ENCODE measurements around the gene MVB12B. TPM values are rescaled to one million over a fixed set of nuclear protein-coding genes. Genes with fewer than 3 reads are reported as not detected.

MVB12B gene
- total and polyA plus RNA-seq, 2 of the 8 experiments (the other 6 are each of a cell fraction or from before 2014, with no cell fraction given), result 2.6 to 5.0 TPM

- H3K27me3 ChIP-seq (replicated peaks in 1 of 4; ENCODE audit: control insufficient read depth in 3 of 4, extremely low read depth in 1 of 4, insufficient read depth in 3 of 4, low read length in 3 of 4), result no peaks in the 10 kb centered on the region; a peak in 3 of 7 replicates
- peaks cover 0 to 7% (median 2%) of the 10 kb centered on the region in 4 experiments; a peak in 4 of 7 replicates for H3K4me1 ChIP-seq (replicated peaks in 1 of 4; ENCODE audit: control insufficient read depth in 3 of 4, insufficient read depth in 4 of 4, low read length in 3 of 4)
These were observed 179.2 kb downstream of the MVB12B start for GRCh38 chr9:126505697-126506346.

More at GRCh38 chr9:126505697-126506346, 179.2 kb downstream of the MVB12B start:
- Histone ChIP-seq H2BK12ac (ENCODE audit: low read depth, low read length) (no peak overlapping the region), H2BK15ac (ENCODE audit: low read length) (no peak overlapping the region), H3K23me2 (ENCODE audit: low read depth, low read length) (no peaks in the 10 kb centered on the region), H3K79me2 (ENCODE audit: control insufficient read depth in 1 of 2, insufficient read depth in 2 of 2, low read length in 2 of 2) (no peaks in the 10 kb centered on the region), H3K23ac (ENCODE audit: insufficient read length) (no peak overlapping the region), H4K91ac (replicated peaks; ENCODE audit: insufficient read length, low read length) (no peak overlapping the region), H2BK120ac (replicated peaks; ENCODE audit: low read depth, low read length) (no peak overlapping the region), H3K9ac (replicated peaks in 1 of 4; ENCODE audit: extremely low read depth in 1 of 4, low read depth in 3 of 4, low read length in 3 of 4) (no peak overlapping the region), H2AFZ (ENCODE audit: low read length) (no peak overlapping the region), H2BK20ac (ENCODE audit: low read length) (0 out of 2 replicates have a peak overlapping the region, but pooled peaks have one; percentile 72), H3K4me2 (ENCODE audit: insufficient read depth in 1 of 2, low read depth in 2 of 2, low read length in 2 of 2) (no peak overlapping the region), H4K8ac (ENCODE audit: extremely low read depth, insufficient read depth, low read length) (no peak overlapping the region), H2BK5ac (ENCODE audit: low read depth, low read length) (no peak overlapping the region), H3K4me3 (ENCODE audit: extremely low read depth in 1 of 4, insufficient read depth in 2 of 4, low read depth in 3 of 4, low read length in 4 of 4) (no peak overlapping the region), H3K56ac (replicated peaks; ENCODE audit: insufficient read length, low read depth, low read length) (no peak overlapping the region), H3K4ac (replicated peaks; ENCODE audit: insufficient read length, low read depth, low read length) (no peak overlapping the region), H3K9me3 (ENCODE audit: insufficient read depth in 2 of 2, low read depth in 1 of 2, low read length in 1 of 2) (no peaks in the 10 kb centered on the region), H3K14ac (ENCODE audit: insufficient read length) (no peak overlapping the region), H2AK5ac (ENCODE audit: low read depth, low read length) (no peak overlapping the region), H3K79me1 (ENCODE audit: low read depth, low read length) (no peaks in the 10 kb centered on the region), H3K27ac (ENCODE audit: low read depth, low read length) (no peak overlapping the region), H3K36me3 (ENCODE audit: control insufficient read depth in 2 of 4, insufficient read depth in 4 of 4, low read length in 3 of 4) (no peaks in the 10 kb centered on the region; a peak in 1 of 8 replicates), H4K20me1 (replicated peaks in 1 of 2; ENCODE audit: control insufficient read depth in 1 of 2, insufficient read depth in 2 of 2, low read length in 2 of 2) (no peaks in the 10 kb centered on the region), H3K18ac (ENCODE audit: extremely low read depth, low read length) (no peak overlapping the region), H4K5ac (ENCODE audit: insufficient read length, low read depth, low read length) (no peak overlapping the region)
- 87% methylated on average over 11 of the region's 11 CpGs; no CpG with 5 or more reads in 1 of the 2 experiments for WGBS, 2 experiments (ENCODE audit: extremely low coverage in 1 of 2, insufficient coverage in 1 of 2, insufficient read length in 1 of 2, insufficient replicate concordance in 2 of 2, low coverage in 1 of 2, low lambda C conversion rate in 2 of 2, missing lambda C conversion rate in 1 of 2)
- TF ChIP-seq SIN3A (conservative IDR thresholded peaks at IDR 0.05 in 1 of 2, IDR thresholded peaks at IDR 0.05 in 1 of 2; ENCODE audit: low read depth in 1 of 2, low read length in 2 of 2) (no peak), BRCA1 (IDR thresholded peaks at IDR 0.05; ENCODE audit: low read depth, low read length) (no peak), MAX (IDR thresholded peaks at IDR 0.05) (no peak), ATF3 (IDR thresholded peaks at IDR 0.05; ENCODE audit: insufficient read depth, low read depth, low read length) (no peak), CTBP2 (IDR thresholded peaks at IDR 0.05; ENCODE audit: borderline replicate concordance, insufficient read depth, insufficient read length, low read length) (no peak), YY1 (IDR thresholded peaks at IDR 0.05; ENCODE audit: low read depth, low read length) (no peak), CBX8 (IDR thresholded peaks at IDR 0.05; ENCODE audit: borderline replicate concordance, low read depth, low read length) (no peak), MAFK (IDR thresholded peaks at IDR 0.05; ENCODE audit: low read depth, low read length) (no peak), NANOG (IDR thresholded peaks at IDR 0.05; ENCODE audit: insufficient read depth, low read depth, low read length, poor library complexity, severe bottlenecking) (no peak), CHD2 (IDR thresholded peaks at IDR 0.05; ENCODE audit: low read length) (no peak), JUND (IDR thresholded peaks at IDR 0.05; ENCODE audit: low read length) (no peak), SIX5 (IDR thresholded peaks at IDR 0.05; ENCODE audit: low read depth, low read length) (no peak)
- POLR2A ChIA-PET (ENCODE audit: partially characterized antibody), result no interaction called here
- DNase-seq (ENCODE audit: low read depth in 1 of 2, low spot score in 2 of 2) (no peak), FAIRE-seq (no peak)
- CTCF ChIA-PET (ENCODE audit: partially characterized antibody), result interaction anchor here (1.9 to 24.3 kb wide), 6 partner anchors 5 to 58 kb away, joined by 4 to 343 read pairs (median 128); no protein-coding TSS in a partner anchor
